D721Med (cell line): ENCODE results near the gene FAM181A.

ENCODE experiments used
- DNase-seq: peaks from one replicate; pipeline ENCODE4 v3.0.0; 2011; ENCODE audit warnings: low spot score; ENCODE audit not compliant: insufficient read length
- FAIRE-seq: peaks from 2 replicates; lab custom pipeline; 2011; peaks lifted over from hg19 to GRCh38; lab: Jason Lieb, UNC
- CTCF ChIP-seq: IDR thresholded peaks from 2 replicates; pipeline ENCODE4 v1.5.1; 2012; ENCODE audit warnings: mild to moderate bottlenecking, control low read depth; ENCODE audit not compliant: insufficient read depth; ENCODE audit errors: missing control alignments

FAM181A gene

GRCh38 chr14:93914278-93914677 is 12.9 kb upstream of the FAM181A start:
- DNase-seq (no peak), FAIRE-seq (no peak)
- TF ChIP-seq CTCF: no peak

GRCh38 chr14:93915070-93915705 is 12.0 kb upstream of the FAM181A start:
- no peak for FAIRE-seq
- DNase-seq: no peak
- no peak for TF ChIP-seq CTCF

GRCh38 chr14:93915800-93916199 is 11.3 kb upstream of the FAM181A start:
- FAIRE-seq (no peak), DNase-seq (no peak)
- no peak for TF ChIP-seq CTCF

- DNase-seq (no peak), FAIRE-seq (no peak)
- no peak for TF ChIP-seq CTCF
Observed at GRCh38 chr14:93916498-93916897, 10.6 kb upstream of the FAM181A start.

- TF ChIP-seq CTCF: no peak
- DNase-seq: no peak
- FAIRE-seq: no peak
Observed at GRCh38 chr14:93917141-93917540, 10.0 kb upstream of the FAM181A start.

- FAIRE-seq (no peak), DNase-seq (no peak)
- no peak for TF ChIP-seq CTCF
Observed at GRCh38 chr14:93921001-93921806, 5.9 kb upstream of the FAM181A start.

GRCh38 chr14:93923626-93924025 is 3.5 kb upstream of the FAM181A start:
- no peak for TF ChIP-seq CTCF
- DNase-seq (no peak), FAIRE-seq (no peak)
